HG02678 (cell line): ENCODE results near the gene TOM1.
"Not testable (repeated sequence)": the region's sequence is repeated elsewhere in the genome, so short reads cannot be mapped to it uniquely, and the experiment has no call there.

Experiments used
- ATAC-seq: cut with Tn5 transposase; IDR thresholded peaks from one replicate; pipeline ENCODE4 v1.9.1; 2021; ENCODE audit warnings: mild to moderate bottlenecking, moderate library complexity; ENCODE audit not compliant: unreplicated experiment

The TOM1 gene

DNA sequence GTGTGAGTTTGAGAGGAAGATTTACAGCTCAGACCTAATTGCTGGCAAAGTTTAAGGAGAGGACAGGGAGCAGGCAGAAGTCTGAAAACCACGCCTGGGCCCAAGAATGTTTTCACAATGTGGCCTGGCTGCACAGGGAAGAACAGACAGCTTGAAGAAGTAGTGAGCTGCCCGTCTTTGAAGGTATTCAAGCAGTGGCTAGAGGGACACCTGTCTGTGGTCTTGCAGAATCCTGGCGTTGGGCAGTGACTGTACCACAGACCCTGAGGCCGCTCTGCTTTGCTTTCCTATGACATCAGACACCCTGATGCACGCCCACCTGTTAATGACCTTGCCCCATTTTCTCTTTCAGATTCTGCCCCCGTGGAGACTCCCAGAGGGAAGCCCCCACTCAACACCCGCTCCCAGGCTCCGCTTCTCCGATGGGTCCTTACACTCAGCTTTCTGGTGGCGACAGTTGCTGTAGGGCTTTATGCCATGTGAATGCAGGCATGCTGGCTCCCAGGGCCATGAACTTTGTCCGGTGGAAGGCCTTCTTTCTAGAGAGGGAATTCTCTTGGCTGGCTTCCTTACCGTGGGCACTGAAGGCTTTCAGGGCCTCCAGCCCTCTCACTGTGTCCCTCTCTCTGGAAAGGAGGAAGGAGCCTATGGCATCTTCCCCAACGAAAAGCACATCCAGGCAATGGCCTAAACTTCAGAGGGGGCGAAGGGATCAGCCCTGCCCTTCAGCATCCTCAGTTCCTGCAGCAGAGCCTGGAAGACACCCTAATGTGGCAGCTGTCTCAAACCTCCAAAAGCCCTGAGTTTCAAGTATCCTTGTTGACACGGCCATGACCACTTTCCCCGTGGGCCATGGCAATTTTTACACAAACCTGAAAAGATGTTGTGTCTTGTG lies 93.7 kb downstream of the TOM1 start:
- no peak for ATAC-seq

DNA sequence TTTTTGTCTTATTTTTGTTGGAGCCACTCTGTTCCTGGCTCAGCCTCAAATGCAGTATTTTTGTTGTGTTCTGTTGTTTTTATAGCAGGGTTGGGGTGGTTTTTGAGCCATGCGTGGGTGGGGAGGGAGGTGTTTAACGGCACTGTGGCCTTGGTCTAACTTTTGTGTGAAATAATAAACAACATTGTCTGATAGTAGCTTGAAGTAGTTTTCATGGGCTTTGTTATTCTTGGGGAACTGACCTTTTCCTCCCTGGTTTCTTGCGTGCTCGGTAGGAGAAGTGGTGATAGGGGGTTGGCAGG lies 94.3 kb downstream of the TOM1 start:
- ATAC-seq: no peak

DNA sequence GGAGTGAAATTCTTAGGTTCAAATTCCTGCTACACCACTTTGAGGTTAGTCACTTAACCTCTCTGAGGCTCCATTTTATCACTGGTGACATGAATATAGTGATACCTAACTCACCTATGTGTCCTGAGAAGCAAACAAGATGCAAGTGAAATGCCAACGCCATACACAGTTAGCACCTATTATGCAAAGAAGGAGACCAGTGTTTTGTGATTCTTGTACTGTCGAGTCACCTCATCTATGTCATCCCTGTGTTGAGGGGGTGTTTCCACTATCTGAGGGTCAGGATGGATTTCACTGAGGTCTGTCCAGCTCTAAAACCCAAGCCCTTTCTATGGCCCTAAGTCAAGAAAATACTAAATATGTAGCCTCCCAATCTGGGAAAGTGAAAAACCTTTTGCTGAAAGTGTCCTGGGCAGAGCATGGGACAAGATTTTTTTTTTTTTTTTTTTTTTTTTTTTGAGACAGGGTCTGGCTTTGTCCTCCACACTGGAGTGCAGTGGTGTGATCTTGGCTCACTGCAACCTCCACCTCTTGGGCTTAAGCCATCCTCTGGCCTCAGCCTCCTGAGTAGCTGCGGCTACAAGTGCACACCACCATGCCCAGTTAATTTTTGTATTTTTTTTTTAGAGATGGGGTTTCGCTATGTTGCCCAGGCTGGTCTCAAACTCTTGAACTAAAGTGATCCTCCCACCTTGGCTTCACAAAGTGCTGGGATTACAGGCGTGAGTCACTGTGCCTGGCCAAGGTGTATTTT lies 95.3 kb downstream of the TOM1 start:
- no peak for ATAC-seq

DNA sequence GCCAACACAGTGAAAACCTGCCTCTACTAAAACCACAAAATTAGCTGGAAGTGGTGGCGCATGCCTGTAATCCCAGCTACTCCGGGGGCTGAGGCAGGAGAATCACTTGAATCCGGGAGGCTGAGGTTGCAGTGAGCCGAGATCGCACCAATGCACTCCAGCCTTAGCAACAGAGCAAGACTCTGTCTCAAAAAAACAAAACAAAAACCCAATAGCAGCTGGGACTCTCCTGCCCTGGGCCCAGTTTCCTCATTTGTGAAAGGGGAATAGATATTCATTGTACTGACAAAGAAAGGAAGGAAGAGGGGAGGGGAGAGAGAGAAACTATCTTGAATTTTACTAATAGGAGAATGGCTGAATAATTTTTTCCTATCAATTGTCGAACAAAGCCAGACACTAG lies 96.9 kb downstream of the TOM1 start:
- not testable (repeated sequence) for ATAC-seq

DNA sequence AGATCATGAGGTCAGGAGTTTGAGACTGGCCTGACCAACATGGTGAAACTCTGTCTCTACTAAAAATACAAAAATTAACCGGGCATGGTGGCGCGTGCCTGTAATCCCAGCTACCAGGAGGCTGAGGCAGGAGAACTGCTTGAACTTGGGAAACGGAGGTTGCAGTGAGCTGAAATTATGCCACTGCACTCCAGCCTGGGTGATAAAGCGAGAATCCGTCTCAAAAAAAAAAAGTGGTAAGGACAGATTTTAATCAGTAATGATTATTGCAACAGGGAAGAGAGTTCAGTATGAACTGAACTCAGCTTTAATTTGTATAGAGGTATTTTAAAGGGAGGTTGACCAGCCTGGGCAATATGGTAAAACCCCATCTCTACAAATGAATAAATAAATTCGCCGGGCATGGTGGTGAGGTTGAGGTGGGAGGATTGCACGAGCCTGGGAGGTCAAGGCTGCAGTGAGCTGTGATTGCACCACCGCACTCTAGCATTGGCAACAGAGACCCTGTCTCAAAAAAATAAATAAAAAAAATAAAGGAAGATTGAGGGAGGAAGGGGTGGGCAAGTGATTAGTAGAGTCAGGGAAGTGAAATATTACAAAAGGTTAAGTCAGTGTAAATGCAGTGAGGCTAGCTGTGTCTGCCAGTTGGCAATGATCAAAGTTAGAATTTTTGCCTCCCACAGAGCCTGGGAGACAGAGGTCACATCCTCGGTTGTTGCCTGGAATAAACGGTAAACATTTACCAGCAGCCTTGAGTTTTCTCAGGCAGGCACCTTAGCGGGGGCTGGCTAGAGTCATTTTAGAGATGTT lies 97.6 kb downstream of the TOM1 start:
- ATAC-seq: no peak
